Heart left ventricle (tissue), 13 donors: ENCODE results near the gene LGI1.

Experiments
- POLR2A ChIP-seq, 2 donors: fragments of 450-650 bp; IDR thresholded peaks; one replicate each; pipeline ENCODE4 v1.6.1; 2017; ENCODE audit warnings: antibody characterized with exemption in 2 of 2, mild to moderate bottlenecking in 2 of 2, moderate library complexity in 2 of 2
- TF ChIP-seq, protein P1 (sequence below), 12 donors: fragments of 200-600 bp; sonication (generic) in 4 of 12; IDR thresholded peaks; one replicate each; pipeline versions ENCODE4 v1.5.0 to v1.8.0; 2018 to 2022; ENCODE audit warnings: antibody characterized with exemption in 12 of 12, mild to moderate bottlenecking in 5 of 12
- donor health status: ischemic (EF 13 %, LVEDD 7.1; RV severe dilation, severe dysfunction).
- donor health status: DM: no; HTN: yes; CAD: no.
- donor health status: DM: no; HTN: no; CAD: no.
- donor health status: ischemic (EF 25% LVEDD 6.9; RV normal size, moderate dysfunction).
- donor health status: ischemic (EF 25% LVEDD 5.7; RV mildly dilated, moderate dysfunction).
- donor health status: ischemic (EF 35%, LVEDD 5.7; RV mildly dilated, moderate dysfunction).
- donor health status: nonischemic (EF 11% LVEDD 7.7; RV severe dilation, severe dysfunction).
- donor health status: DM: yes; HTN: yes; CAD: no.
- donor health status: PGD.
- donor health status: ischemic (EF 29% LVEDD 5.4; RV normal size, mild dysfunction).
- donor health status: nonischemic (EF 23%, LVEDD 6.1; RV moderate dilation, normal function).

GRCh38 chr10:93796167-93796566 lies 38.4 kb downstream of the LGI1 start:
- TF ChIP-seq, protein P1, sequence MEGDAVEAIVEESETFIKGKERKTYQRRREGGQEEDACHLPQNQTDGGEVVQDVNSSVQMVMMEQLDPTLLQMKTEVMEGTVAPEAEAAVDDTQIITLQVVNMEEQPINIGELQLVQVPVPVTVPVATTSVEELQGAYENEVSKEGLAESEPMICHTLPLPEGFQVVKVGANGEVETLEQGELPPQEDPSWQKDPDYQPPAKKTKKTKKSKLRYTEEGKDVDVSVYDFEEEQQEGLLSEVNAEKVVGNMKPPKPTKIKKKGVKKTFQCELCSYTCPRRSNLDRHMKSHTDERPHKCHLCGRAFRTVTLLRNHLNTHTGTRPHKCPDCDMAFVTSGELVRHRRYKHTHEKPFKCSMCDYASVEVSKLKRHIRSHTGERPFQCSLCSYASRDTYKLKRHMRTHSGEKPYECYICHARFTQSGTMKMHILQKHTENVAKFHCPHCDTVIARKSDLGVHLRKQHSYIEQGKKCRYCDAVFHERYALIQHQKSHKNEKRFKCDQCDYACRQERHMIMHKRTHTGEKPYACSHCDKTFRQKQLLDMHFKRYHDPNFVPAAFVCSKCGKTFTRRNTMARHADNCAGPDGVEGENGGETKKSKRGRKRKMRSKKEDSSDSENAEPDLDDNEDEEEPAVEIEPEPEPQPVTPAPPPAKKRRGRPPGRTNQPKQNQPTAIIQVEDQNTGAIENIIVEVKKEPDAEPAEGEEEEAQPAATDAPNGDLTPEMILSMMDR (IDR thresholded peaks at IDR 0.05) = no peak
- TF ChIP-seq POLR2A (IDR thresholded peaks at IDR 0.05) = no peak
